ENCODE data around the gene ZNF442.

Gene ZNF442

GRCh38 chr19:12346896-12347295 lies 18.6 kb downstream of the ZNF442 start:
- H3K4me3 ChIP-seq (ENCODE audit: low read depth, low read length): no peak overlapping the region
- no peak for TF ChIP-seq CTCF (IDR thresholded peaks at IDR 0.05; ENCODE audit: borderline replicate concordance, insufficient read depth, low read depth, low read length)

- no peak for TF ChIP-seq CTCF (IDR thresholded peaks at IDR 0.05; ENCODE audit: borderline replicate concordance, insufficient read depth, low read depth, low read length)
- no peak overlapping the region for H3K4me3 ChIP-seq (ENCODE audit: low read depth, low read length)
Observed at GRCh38 chr19:12345197-12345596, 20.3 kb downstream of the ZNF442 start.

GRCh38 chr19:12333162-12334159 lies 32.0 kb downstream of the ZNF442 start, which contains the start of gene ZNF563:
TSS of gene ZNF563 (minus strand) at chr19:12333633. CDS start at chr19:12333482, 151 bp downstream.
- peak within 1 kb of the TSS; percentile 98 for H3K4me3 ChIP-seq (ENCODE audit: low read depth, low read length)
- TF ChIP-seq CTCF (IDR thresholded peaks at IDR 0.05; ENCODE audit: borderline replicate concordance, insufficient read depth, low read depth, low read length): no peak

GRCh38 chr19:12331211-12331941 lies 34.1 kb downstream of the ZNF442 start:
- TF ChIP-seq CTCF (IDR thresholded peaks at IDR 0.05; ENCODE audit: borderline replicate concordance, insufficient read depth, low read depth, low read length): no peak
- no peak overlapping the region for H3K4me3 ChIP-seq (ENCODE audit: low read depth, low read length)

- no peak for TF ChIP-seq CTCF (IDR thresholded peaks at IDR 0.05; ENCODE audit: borderline replicate concordance, insufficient read depth, low read depth, low read length)
- no peak overlapping the region for H3K4me3 ChIP-seq (ENCODE audit: low read depth, low read length)
Observed at GRCh38 chr19:12330340-12330739, 35.1 kb downstream of the ZNF442 start.

- no peak for TF ChIP-seq CTCF (IDR thresholded peaks at IDR 0.05; ENCODE audit: borderline replicate concordance, insufficient read depth, low read depth, low read length)
- no peak overlapping the region for H3K4me3 ChIP-seq (ENCODE audit: low read depth, low read length)
Observed at GRCh38 chr19:12325690-12326089, 39.8 kb downstream of the ZNF442 start.

Data from GM12875 (cell line).